Endodermal cell (in vitro differentiated cells): ENCODE results near the gene CCP110. TPM values are rescaled to one million over a fixed set of nuclear protein-coding genes. Genes with fewer than 3 reads are reported as not detected.
A peak's percentile ranks its signal among the peaks of the same experiment; 100 is the strongest.

Source experiments
- DNase-seq: peaks from one replicate; pipeline ENCODE4 v3.0.0-alpha.2; 2017
- H3K27ac ChIP-seq: 2 replicates; pipeline ENCODE4 v1.5.1; 2013; ENCODE audit warnings: mild to moderate bottlenecking, low read depth, low read length, moderate library complexity
- H3K27me3 ChIP-seq: 2 replicates; pipeline ENCODE4 v1.6.1; 2013; ENCODE audit warnings: mild to moderate bottlenecking, low read length, moderate library complexity; ENCODE audit not compliant: insufficient read depth, control insufficient read depth, poor library complexity, severe bottlenecking
- H3K36me3 ChIP-seq: 2 replicates; pipeline ENCODE4 v1.7.0; 2013; ENCODE audit warnings: mild to moderate bottlenecking, low read length, moderate library complexity; ENCODE audit not compliant: control insufficient read depth, insufficient read depth
- H3K4me1 ChIP-seq: one replicate; pipeline ENCODE4 v1.7.0; 2013; ENCODE audit warnings: low read length; ENCODE audit not compliant: control insufficient read depth, insufficient read depth
- H3K4me3 ChIP-seq: 2 replicates; pipeline ENCODE4 v1.5.1; 2013; ENCODE audit warnings: mild to moderate bottlenecking, low read length, moderate library complexity
- H3K9ac ChIP-seq: 2 replicates; pipeline ENCODE4 v1.6.1; 2013; ENCODE audit warnings: mild to moderate bottlenecking, low read length, moderate library complexity; ENCODE audit not compliant: poor library complexity, severe bottlenecking; ENCODE audit errors: extremely low read depth
- H3K9me3 ChIP-seq: 2 replicates; pipeline ENCODE4 v1.6.1; 2013; ENCODE audit warnings: mild to moderate bottlenecking, low read length, moderate library complexity; ENCODE audit not compliant: control insufficient read depth
- H3K27ac Mint-ChIP-seq: 2 replicates; pipeline ENCODE4 v1.8.0; 2020; ENCODE audit warnings: mixed read lengths
- H3K27me3 Mint-ChIP-seq: 2 replicates; pipeline ENCODE4 v1.8.0; 2021; ENCODE audit warnings: mild to moderate bottlenecking, mixed read lengths; ENCODE audit not compliant: insufficient read depth
- H3K36me3 Mint-ChIP-seq: 2 replicates; pipeline ENCODE4 v1.8.0; 2020; ENCODE audit warnings: low read depth, mixed read lengths
- H3K4me1 Mint-ChIP-seq: 2 replicates; pipeline ENCODE4 v1.8.0; 2020; ENCODE audit warnings: mixed read lengths
- H3K4me3 Mint-ChIP-seq: 2 replicates; pipeline ENCODE4 v1.8.0; 2020; ENCODE audit warnings: mild to moderate bottlenecking, moderate library complexity, mixed read lengths
- H3K9me3 Mint-ChIP-seq: 2 replicates; pipeline ENCODE4 v1.8.0; 2020; ENCODE audit warnings: mild to moderate bottlenecking, mixed read lengths
- CTCF ChIP-seq: fragments of 200-600 bp; sonication (generic); conservative IDR thresholded peaks from 2 replicates; pipeline ENCODE4 v1.5.0; 2021; ENCODE audit warnings: antibody characterized with exemption, mild to moderate bottlenecking
- WGBS, 2 experiments: methylation state at CpG; one replicate each; pipeline versions ENCODE4 v1.1.5 to v1.1.7; 2013; ENCODE audit warnings: missing lambda C conversion rate in 2 of 2, mixed read lengths in 1 of 2; ENCODE audit not compliant: insufficient coverage in 1 of 2, insufficient read length in 1 of 2; 5-methylcytosine and 5-hydroxymethylcytosine counted together
- total RNA-seq, 2 donors: library from RNA; stranded (reverse); fragmentation: NEBNext Ultra II Directional in 1 of 2; extraction: Animal tissue kit (Norgen Biotek cat#: 25700) in 1 of 2; gene quantifications; 2 replicates in 1 of 2; 3 replicates in 1 of 2; pipeline ENCODE4 v1.2.1, GENCODE V29; 2021

Gene CCP110
- total RNA-seq, 2 donors from 2014 or later: 16.5 to 24.0 TPM

DNA sequence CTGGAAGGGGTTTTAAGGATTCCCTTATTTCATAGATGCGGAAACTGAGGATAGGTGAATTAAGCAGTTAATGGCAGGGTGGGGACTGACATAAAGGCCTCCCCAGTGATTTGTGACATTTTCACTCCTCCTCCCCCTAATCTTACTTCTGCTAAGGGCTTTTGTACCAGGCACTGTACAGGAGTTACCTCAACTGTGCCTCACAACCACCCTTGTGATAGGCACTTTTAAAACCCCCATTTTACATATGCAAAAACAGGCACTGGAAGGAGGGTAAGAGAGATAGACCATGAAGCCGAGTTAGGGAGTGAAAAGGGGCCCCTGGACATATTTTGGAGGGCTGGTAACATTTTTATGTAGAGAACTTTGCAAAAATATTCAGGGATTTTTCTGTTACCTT is 982 bp upstream of the CCP110 start:
- Histone ChIP-seq H3K36me3 (peaks cover 7% of the 10 kb centered on the region), H3K4me1 (no peaks in the 10 kb centered on the region), H3K9ac (no peak overlapping the region), H3K27ac (peak overlapping the region; percentile 34), H3K9me3 (no peaks in the 10 kb centered on the region), H3K4me3 (peak overlapping the region; percentile 93), H3K27me3 (no peaks in the 10 kb centered on the region)
- TF ChIP-seq CTCF: no peak
- WGBS, 2 experiments: 88 to 100% methylated on average over 1 to 2 of the region's 2 CpGs
- Mint-ChIP-seq H3K27me3 (no peaks in the 10 kb centered on the region), H3K27ac (peak overlapping the region; percentile 99), H3K4me1 (peaks cover 35% of the 10 kb centered on the region), H3K36me3 (peaks cover 2% of the 10 kb centered on the region), H3K4me3 (peak overlapping the region; percentile 84), H3K9me3 (no peaks in the 10 kb centered on the region)
- DNase-seq: no peak

DNA sequence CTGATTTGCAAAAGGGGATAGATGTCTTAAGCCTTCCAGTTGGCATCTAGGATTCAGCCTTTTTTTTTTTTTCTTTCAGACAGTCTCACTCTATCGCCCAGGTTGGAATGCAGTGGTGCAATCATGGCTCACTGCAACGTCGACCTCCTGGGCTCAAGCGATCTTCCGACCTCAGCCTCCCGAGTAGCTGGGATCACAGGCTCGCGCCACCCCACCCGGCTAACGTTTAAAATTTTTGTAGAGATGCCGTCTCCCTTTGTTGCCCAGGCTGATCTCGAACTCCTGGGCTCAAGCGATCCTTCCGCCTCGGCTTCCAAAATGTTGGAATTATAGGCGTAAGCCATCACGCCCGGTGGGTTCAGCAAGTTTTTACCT is 571 bp upstream of the CCP110 start:
- Histone ChIP-seq H3K4me1 (no peaks in the 10 kb centered on the region), H3K4me3 (peak overlapping the region; percentile 93), H3K9ac (no peak overlapping the region), H3K27me3 (no peaks in the 10 kb centered on the region), H3K9me3 (no peaks in the 10 kb centered on the region), H3K27ac (no peak overlapping the region), H3K36me3 (peaks cover 11% of the 10 kb centered on the region)
- no peaks in the 10 kb centered on the region for H3K27me3 Mint-ChIP-seq
- no peak for TF ChIP-seq CTCF
- H3K27ac Mint-ChIP-seq: peak overlapping the region; percentile 99
- peaks cover 35% of the 10 kb centered on the region for H3K4me1 Mint-ChIP-seq
- peak overlapping the region; percentile 99 for H3K4me3 Mint-ChIP-seq
- no peaks in the 10 kb centered on the region for H3K9me3 Mint-ChIP-seq
- no peak for DNase-seq
- WGBS, 2 experiments: 81 to 87% methylated on average over 10 to 18 of the region's 18 CpGs
- peaks cover 2% of the 10 kb centered on the region for H3K36me3 Mint-ChIP-seq

GRCh38 chr16:19524356-19524615 is 544 bp downstream of the CCP110 start:
- 0% methylated on average over 11 of the region's 11 CpGs for WGBS, 2 experiments
- peaks cover 16% of the 10 kb centered on the region for H3K36me3 ChIP-seq
- Mint-ChIP-seq H3K27me3 (no peaks in the 10 kb centered on the region), H3K9me3 (no peaks in the 10 kb centered on the region), H3K4me1 (peaks cover 33% of the 10 kb centered on the region), H3K36me3 (peaks cover 2% of the 10 kb centered on the region), H3K4me3 (peak overlapping the region; percentile 99), H3K27ac (peak overlapping the region; percentile 99)
- no peaks in the 10 kb centered on the region for H3K9me3 ChIP-seq
- peak overlapping the region; percentile 87 for H3K4me3 ChIP-seq
- TF ChIP-seq CTCF: no peak
- no peaks in the 10 kb centered on the region for H3K4me1 ChIP-seq
- H3K27ac ChIP-seq: no peak overlapping the region
- DNase-seq: no peak
- peak overlapping the region; percentile 76 for H3K9ac ChIP-seq
- no peaks in the 10 kb centered on the region for H3K27me3 ChIP-seq
